Karpas-422 (cell line): ENCODE measurements around the gene KERA. TPM values are rescaled to one million over a fixed set of nuclear protein-coding genes. Genes with fewer than 3 reads are reported as not detected.

Source experiments
- DNase-seq: peaks from one replicate; pipeline ENCODE4 v3.0.0-alpha.2; 2015
- H2AFZ ChIP-seq: fragments of 200-600 bp; sonication (generic); 2 replicates; pipeline ENCODE4 v1.6.1; 2014; ENCODE audit warnings: antibody characterized with exemption, low read length, mixed read lengths
- H3K27ac ChIP-seq: fragments of 200-600 bp; sonication (generic); 2 replicates; pipeline ENCODE4 v1.5.1; 2014; ENCODE audit warnings: mild to moderate bottlenecking, low read length, moderate library complexity
- H3K27me3 ChIP-seq: fragments of 200-600 bp; sonication (generic); 2 replicates; pipeline ENCODE4 v1.6.1; 2014; ENCODE audit warnings: low read length, mixed read lengths
- H3K36me3 ChIP-seq: fragments of 200-600 bp; sonication (generic); 2 replicates; pipeline ENCODE4 v1.6.1; 2014; ENCODE audit warnings: low read length, mixed read lengths; ENCODE audit not compliant: insufficient read depth
- H3K4me1 ChIP-seq: fragments of 200-600 bp; sonication (generic); 2 replicates; pipeline ENCODE4 v1.6.1; 2014; ENCODE audit warnings: mild to moderate bottlenecking, low read length, mixed read lengths
- H3K4me2 ChIP-seq: fragments of 200-600 bp; sonication (generic); 2 replicates; pipeline ENCODE4 v1.6.1; 2014; ENCODE audit warnings: low read length, low read depth, mild to moderate bottlenecking; ENCODE audit not compliant: poor library complexity, severe bottlenecking
- H3K4me3 ChIP-seq: fragments of 200-600 bp; sonication (generic); 2 replicates; pipeline ENCODE4 v1.5.1; 2014; ENCODE audit warnings: mild to moderate bottlenecking, antibody characterized with exemption, low read length, mixed read lengths
- H3K79me2 ChIP-seq: fragments of 200-600 bp; sonication (generic); 2 replicates; pipeline ENCODE4 v1.6.1; 2014; ENCODE audit warnings: mild to moderate bottlenecking, low read length, mixed read lengths
- H3K9ac ChIP-seq: fragments of 200-600 bp; sonication (generic); 2 replicates; pipeline ENCODE4 v1.6.0; 2014; ENCODE audit warnings: low read length
- H3K9me2 ChIP-seq: fragments of 200-600 bp; sonication (generic), shearing (Covaris generic); replicated peaks from 2 replicates; pipeline ENCODE4 v1.6.0; 2014; ENCODE audit warnings: mild to moderate bottlenecking, low read length, moderate library complexity; ENCODE audit not compliant: insufficient read depth
- H3K9me3 ChIP-seq: fragments of 300-700, 200-600 bp; sonication (generic); 2 replicates; pipeline ENCODE4 v1.6.1; 2014; ENCODE audit warnings: low read length, mixed read lengths
- H4K20me1 ChIP-seq: fragments of 200-600 bp; sonication (generic); 2 replicates; pipeline ENCODE4 v1.6.1; 2014; ENCODE audit warnings: mild to moderate bottlenecking, antibody characterized with exemption, low read length, low read depth; ENCODE audit not compliant: insufficient read depth
- total RNA-seq: library from RNA; depleted of rRNA; stranded (reverse); fragments of >200 nt; shearing (Covaris generic); gene quantifications from 2 replicates; pipeline ENCODE4 v1.2.3, GENCODE V29; 2014; ENCODE audit warnings: low replicate concordance; rRNA removed

KERA gene, protein sequence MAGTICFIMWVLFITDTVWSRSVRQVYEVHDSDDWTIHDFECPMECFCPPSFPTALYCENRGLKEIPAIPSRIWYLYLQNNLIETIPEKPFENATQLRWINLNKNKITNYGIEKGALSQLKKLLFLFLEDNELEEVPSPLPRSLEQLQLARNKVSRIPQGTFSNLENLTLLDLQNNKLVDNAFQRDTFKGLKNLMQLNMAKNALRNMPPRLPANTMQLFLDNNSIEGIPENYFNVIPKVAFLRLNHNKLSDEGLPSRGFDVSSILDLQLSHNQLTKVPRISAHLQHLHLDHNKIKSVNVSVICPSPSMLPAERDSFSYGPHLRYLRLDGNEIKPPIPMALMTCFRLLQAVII
- not detected in 2 replicates for total RNA-seq

- DNase-seq: no peak
- Histone ChIP-seq H3K4me2 (no peak within 1 kb of the TSS), H3K36me3 (no peaks in the 10 kb centered on the region), H2AFZ (no peak within 1 kb of the TSS), H3K27me3 (no peaks in the 10 kb centered on the region), H3K9ac (no peak within 1 kb of the TSS), H4K20me1 (no peaks in the 10 kb centered on the region), H3K27ac (no peak within 1 kb of the TSS), H3K4me1 (no peaks in the 10 kb centered on the region), H3K79me2 (no peaks in the 10 kb centered on the region), H3K9me3 (no peaks in the 10 kb centered on the region), H3K9me2 (no peaks in the 10 kb centered on the region), H3K4me3 (no peak within 1 kb of the TSS)
Measured at GRCh38 chr12:91057368-91058165, at the start of gene KERA. Gene KERA, minus strand, starts transcription at chr12:91058024. Its CDS starts 1,743 bp downstream, at chr12:91056281.

GRCh38 chr12:91106283-91106682 is 48.5 kb upstream of the KERA start:
- Histone ChIP-seq H3K9ac (no peak overlapping the region), H3K4me1 (peaks cover 7% of the 10 kb centered on the region), H3K27ac (no peak overlapping the region), H3K9me2 (no peaks in the 10 kb centered on the region), H3K4me3 (no peak overlapping the region), H3K4me2 (no peak overlapping the region), H2AFZ (no peak overlapping the region), H4K20me1 (no peaks in the 10 kb centered on the region), H3K27me3 (no peaks in the 10 kb centered on the region), H3K79me2 (no peaks in the 10 kb centered on the region), H3K36me3 (no peaks in the 10 kb centered on the region), H3K9me3 (no peaks in the 10 kb centered on the region)
- DNase-seq: no peak

DNA sequence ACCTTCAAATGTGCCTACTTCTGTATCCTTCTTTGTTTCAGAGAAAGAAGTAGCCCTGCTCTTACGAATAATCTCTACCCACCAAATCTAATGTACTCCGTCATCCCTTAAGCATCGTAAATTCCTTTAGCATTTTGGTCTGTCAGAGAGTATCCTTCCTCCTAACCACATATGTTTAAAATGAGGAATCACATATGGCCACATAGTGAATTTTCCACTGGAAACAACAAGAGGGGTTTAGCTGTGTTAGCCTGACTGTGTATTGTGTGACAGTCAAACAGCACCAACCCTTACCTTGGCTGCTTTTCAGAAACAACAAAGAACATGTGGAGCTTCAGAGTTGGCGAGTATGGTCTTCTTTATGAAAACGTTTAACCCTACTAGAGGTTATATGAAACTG is 48.0 kb upstream of the KERA start:
- no peak overlapping the region for H3K4me2 ChIP-seq
- no peak overlapping the region for H2AFZ ChIP-seq
- H3K36me3 ChIP-seq: no peaks in the 10 kb centered on the region
- no peak for DNase-seq
- no peak overlapping the region for H3K4me3 ChIP-seq
- no peaks in the 10 kb centered on the region for H3K9me3 ChIP-seq
- H3K79me2 ChIP-seq: no peaks in the 10 kb centered on the region
- no peak overlapping the region for H3K27ac ChIP-seq
- peaks cover 7% of the 10 kb centered on the region for H3K4me1 ChIP-seq
- no peaks in the 10 kb centered on the region for H3K9me2 ChIP-seq
- H3K9ac ChIP-seq: no peak overlapping the region
- H4K20me1 ChIP-seq: no peaks in the 10 kb centered on the region
- no peaks in the 10 kb centered on the region for H3K27me3 ChIP-seq

GRCh38 chr12:91104812-91105466 is 47.1 kb upstream of the KERA start:
- H3K9me3 ChIP-seq: no peaks in the 10 kb centered on the region
- H3K79me2 ChIP-seq: no peaks in the 10 kb centered on the region
- H3K27me3 ChIP-seq: no peaks in the 10 kb centered on the region
- H2AFZ ChIP-seq: no peak overlapping the region
- no peak overlapping the region for H3K27ac ChIP-seq
- peaks cover 7% of the 10 kb centered on the region for H3K4me1 ChIP-seq
- no peak overlapping the region for H3K9ac ChIP-seq
- no peak for DNase-seq
- H3K36me3 ChIP-seq: no peaks in the 10 kb centered on the region
- H3K4me3 ChIP-seq: no peak overlapping the region
- H3K9me2 ChIP-seq: no peaks in the 10 kb centered on the region
- no peaks in the 10 kb centered on the region for H4K20me1 ChIP-seq
- no peak overlapping the region for H3K4me2 ChIP-seq

DNA sequence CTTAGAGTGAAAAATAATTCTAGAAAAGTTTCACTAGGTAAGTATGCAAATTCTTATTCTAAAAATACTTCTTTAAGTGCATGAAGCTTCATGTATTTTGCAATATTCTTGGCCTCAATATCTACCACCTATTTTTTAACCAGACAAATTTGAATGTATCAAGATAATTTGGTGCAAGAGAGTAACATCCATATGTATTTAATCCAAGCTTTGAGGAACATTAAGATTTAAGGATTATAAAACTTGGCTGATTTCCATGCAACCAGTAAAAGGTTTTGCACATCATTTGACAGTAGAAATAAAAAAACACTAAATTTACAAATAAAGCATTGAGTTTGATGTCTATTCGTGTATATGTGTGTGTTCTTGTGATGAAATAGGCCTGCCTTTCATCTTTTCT is 45.8 kb upstream of the KERA start:
- no peak overlapping the region for H3K9ac ChIP-seq
- H3K9me2 ChIP-seq: no peaks in the 10 kb centered on the region
- H3K27ac ChIP-seq: no peak overlapping the region
- DNase-seq: no peak
- no peaks in the 10 kb centered on the region for H3K9me3 ChIP-seq
- no peaks in the 10 kb centered on the region for H3K27me3 ChIP-seq
- no peak overlapping the region for H2AFZ ChIP-seq
- no peak overlapping the region for H3K4me3 ChIP-seq
- no peaks in the 10 kb centered on the region for H3K36me3 ChIP-seq
- H3K4me2 ChIP-seq: no peak overlapping the region
- H3K4me1 ChIP-seq: peaks cover 8% of the 10 kb centered on the region
- no peaks in the 10 kb centered on the region for H4K20me1 ChIP-seq
- no peaks in the 10 kb centered on the region for H3K79me2 ChIP-seq

DNA sequence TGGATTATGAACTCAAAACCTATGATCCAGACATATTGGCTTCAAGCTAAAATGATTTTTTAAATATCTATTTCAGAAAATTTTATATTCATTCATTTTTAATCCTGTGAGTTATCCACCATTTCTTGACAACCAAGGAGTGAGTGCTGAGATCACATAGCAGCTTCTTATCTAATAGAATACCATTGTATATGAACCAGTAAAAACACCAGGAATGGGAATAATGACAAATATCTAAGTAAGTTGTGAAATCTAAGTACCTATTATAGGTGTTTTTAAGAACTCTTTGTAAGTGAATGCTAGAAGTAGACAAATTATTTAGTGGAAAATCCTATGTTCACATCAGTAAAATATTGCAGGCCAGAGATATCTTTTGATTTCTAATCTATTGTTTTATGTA is 45.3 kb upstream of the KERA start:
- H3K36me3 ChIP-seq: no peaks in the 10 kb centered on the region
- peaks cover 13% of the 10 kb centered on the region for H3K4me1 ChIP-seq
- no peak overlapping the region for H3K4me3 ChIP-seq
- no peaks in the 10 kb centered on the region for H4K20me1 ChIP-seq
- no peak overlapping the region for H3K27ac ChIP-seq
- no peaks in the 10 kb centered on the region for H3K9me2 ChIP-seq
- no peaks in the 10 kb centered on the region for H3K9me3 ChIP-seq
- no peak overlapping the region for H3K9ac ChIP-seq
- no peaks in the 10 kb centered on the region for H3K79me2 ChIP-seq
- H2AFZ ChIP-seq: no peak overlapping the region
- H3K4me2 ChIP-seq: no peak overlapping the region
- H3K27me3 ChIP-seq: no peaks in the 10 kb centered on the region
- no peak for DNase-seq

- Histone ChIP-seq H3K27ac (no peak overlapping the region), H2AFZ (no peak overlapping the region), H3K9me2 (no peaks in the 10 kb centered on the region), H3K4me2 (no peak overlapping the region), H3K36me3 (no peaks in the 10 kb centered on the region), H3K79me2 (no peaks in the 10 kb centered on the region), H3K4me1 (peaks cover 15% of the 10 kb centered on the region), H3K9me3 (no peaks in the 10 kb centered on the region), H4K20me1 (no peaks in the 10 kb centered on the region), H3K27me3 (no peaks in the 10 kb centered on the region), H3K4me3 (no peak overlapping the region), H3K9ac (no peak overlapping the region)
- DNase-seq: no peak
Measured at GRCh38 chr12:91100906-91101305, 43.1 kb upstream of the KERA start.

DNA sequence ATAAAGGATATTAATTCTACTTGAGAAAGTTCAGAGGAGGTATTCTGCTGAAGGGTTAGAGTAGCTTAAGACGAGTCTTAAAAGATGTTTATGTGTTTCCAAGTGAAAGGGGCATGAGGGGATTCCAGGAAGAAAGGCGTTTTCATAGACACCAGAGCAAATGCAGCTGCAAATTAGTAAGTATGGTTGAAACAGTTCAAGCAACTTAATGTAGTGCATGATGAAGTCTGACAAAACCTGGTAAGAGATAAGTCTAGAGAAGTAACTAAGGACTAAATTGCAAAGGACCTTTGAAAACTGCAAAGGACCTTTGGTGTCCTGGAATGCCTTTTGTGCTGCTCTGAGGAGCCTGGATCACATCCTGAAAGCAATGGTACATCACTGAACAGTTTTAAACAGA is 42.0 kb upstream of the KERA start:
- Histone ChIP-seq H3K9me3 (no peaks in the 10 kb centered on the region), H3K27ac (no peak overlapping the region), H4K20me1 (no peaks in the 10 kb centered on the region), H3K79me2 (no peaks in the 10 kb centered on the region), H3K36me3 (no peaks in the 10 kb centered on the region), H3K9me2 (no peaks in the 10 kb centered on the region), H3K4me2 (no peak overlapping the region), H3K9ac (no peak overlapping the region), H3K4me1 (peaks cover 15% of the 10 kb centered on the region), H2AFZ (no peak overlapping the region), H3K4me3 (no peak overlapping the region), H3K27me3 (no peaks in the 10 kb centered on the region)
- DNase-seq: no peak
